Bronchial epithelial cell (primary cell): Measurements from ENCODE around the gene LRRC57. TPM values are rescaled to one million over a fixed set of nuclear protein-coding genes. Genes with fewer than 3 reads are reported as not detected.

Experiments
- DNase-seq: peaks from one replicate; pipeline ENCODE4 v3.0.0-alpha.2; 2010; ENCODE audit warnings: low read depth
- FAIRE-seq: peaks from 2 replicates; lab custom pipeline; 2011; peaks lifted over from hg19 to GRCh38; lab: Jason Lieb, UNC
- H3K27me3 ChIP-seq: 2 replicates; pipeline ENCODE4 v1.5.1; 2011; ENCODE audit warnings: low read length; ENCODE audit not compliant: control insufficient read depth, insufficient read depth
- H3K36me3 ChIP-seq: 2 replicates; pipeline ENCODE4 v1.5.1; 2011; ENCODE audit warnings: low read length; ENCODE audit not compliant: control insufficient read depth, insufficient read depth
- H3K4me3 ChIP-seq: 2 replicates; pipeline ENCODE4 v1.5.1; 2011; ENCODE audit warnings: mild to moderate bottlenecking, low read depth, low read length, control low read depth
- total RNA-seq: library from RNA; depleted of rRNA; stranded (reverse); fragments of >200 nt; gene quantifications from 2 replicates; pipeline ENCODE4 v1.2.1, GENCODE V29; 2014
- TF ChIP-seq, protein P1 (sequence below): IDR thresholded peaks from 2 replicates; pipeline ENCODE4 v1.5.1; 2011; ENCODE audit warnings: mild to moderate bottlenecking, moderate library complexity, low read length, control low read depth, inconsistent platforms; ENCODE audit not compliant: insufficient read depth, severe bottlenecking

LRRC57 gene
- total RNA-seq, 1 donor from 2014 or later, result 17.1 TPM

DNA sequence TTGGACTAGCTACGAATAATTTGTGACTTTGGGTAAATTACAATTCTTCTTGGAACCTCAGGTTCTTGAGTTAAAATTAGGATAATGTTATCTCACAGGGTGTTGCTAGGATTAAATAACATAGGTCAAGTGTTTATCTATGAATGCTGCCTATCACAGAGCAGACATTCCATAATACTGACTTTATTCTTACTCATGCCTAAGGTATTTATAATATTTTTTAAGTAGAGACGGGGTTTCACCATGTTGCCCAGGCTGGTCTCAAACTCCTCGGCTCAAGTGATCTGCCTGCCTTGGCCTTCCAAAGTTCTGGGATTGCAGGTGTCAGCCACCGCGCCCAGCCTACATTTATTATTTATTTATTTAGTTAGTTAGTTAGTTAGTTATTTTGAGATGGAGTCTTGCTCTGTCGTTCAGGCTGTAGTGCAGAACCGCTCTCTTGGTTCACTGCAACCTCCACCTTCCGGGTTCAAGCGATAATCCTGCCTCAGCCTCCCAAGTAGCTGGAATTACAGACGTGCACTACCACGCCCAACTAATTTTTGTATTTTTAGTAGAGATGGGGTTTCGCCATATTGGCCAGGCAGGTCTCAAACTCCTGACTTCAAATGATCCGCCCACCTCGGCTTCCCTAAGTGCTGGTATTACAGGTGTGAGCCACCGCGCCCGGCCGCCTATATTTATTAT, 56.9 kb downstream of the LRRC57 start:
- no peaks in the 10 kb centered on the region for H3K36me3 ChIP-seq
- peak overlapping the region; percentile 80 for H3K4me3 ChIP-seq
- no peak for FAIRE-seq
- H3K27me3 ChIP-seq, result no peaks in the 10 kb centered on the region
- TF ChIP-seq, protein P1, sequence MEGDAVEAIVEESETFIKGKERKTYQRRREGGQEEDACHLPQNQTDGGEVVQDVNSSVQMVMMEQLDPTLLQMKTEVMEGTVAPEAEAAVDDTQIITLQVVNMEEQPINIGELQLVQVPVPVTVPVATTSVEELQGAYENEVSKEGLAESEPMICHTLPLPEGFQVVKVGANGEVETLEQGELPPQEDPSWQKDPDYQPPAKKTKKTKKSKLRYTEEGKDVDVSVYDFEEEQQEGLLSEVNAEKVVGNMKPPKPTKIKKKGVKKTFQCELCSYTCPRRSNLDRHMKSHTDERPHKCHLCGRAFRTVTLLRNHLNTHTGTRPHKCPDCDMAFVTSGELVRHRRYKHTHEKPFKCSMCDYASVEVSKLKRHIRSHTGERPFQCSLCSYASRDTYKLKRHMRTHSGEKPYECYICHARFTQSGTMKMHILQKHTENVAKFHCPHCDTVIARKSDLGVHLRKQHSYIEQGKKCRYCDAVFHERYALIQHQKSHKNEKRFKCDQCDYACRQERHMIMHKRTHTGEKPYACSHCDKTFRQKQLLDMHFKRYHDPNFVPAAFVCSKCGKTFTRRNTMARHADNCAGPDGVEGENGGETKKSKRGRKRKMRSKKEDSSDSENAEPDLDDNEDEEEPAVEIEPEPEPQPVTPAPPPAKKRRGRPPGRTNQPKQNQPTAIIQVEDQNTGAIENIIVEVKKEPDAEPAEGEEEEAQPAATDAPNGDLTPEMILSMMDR, result no peak
- peak; percentile 80 for DNase-seq

DNA sequence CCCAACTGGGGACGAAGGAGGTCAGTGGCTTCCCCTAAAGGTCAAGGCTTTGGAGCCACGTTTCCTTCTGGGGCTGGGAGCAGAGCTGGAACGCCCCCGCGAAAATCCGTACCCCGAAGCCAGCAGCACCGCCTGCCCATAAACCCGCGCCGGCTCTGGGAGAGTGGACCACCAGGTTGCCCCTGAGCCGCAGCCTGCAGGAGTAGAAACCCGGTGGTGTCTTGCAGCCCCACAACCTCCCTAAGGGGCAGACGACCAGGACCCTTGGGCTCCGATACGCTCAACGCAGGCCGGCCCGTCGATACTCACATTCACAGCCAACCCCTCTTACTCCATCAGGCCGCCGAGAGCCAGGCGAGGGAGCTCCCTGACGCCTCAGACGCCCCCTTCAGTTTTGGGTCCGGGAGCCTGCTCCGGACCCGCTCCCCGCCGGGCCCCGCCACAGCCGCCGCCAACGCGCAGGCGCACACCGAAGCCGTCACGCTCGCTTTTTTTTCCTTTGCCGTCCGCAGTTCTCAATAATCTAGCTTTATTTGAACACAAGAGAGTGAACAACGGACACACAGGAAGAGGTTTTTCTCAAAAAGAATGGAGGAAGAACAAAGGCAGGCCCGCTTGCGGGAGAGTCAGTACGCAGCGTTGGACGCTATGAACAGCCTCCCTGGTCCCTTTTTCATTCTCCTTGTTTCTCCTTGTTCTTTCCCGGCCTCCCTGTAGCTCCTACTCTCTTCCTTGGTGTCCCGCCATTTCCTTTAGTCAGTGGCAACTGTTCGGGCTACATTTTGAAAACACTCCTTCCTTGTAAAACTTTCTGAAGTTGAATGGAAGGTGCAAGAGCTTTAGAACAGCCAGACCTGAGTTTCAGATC, 57.7 kb downstream of the LRRC57 start, which contains the start of gene ZNF106:
Gene ZNF106, minus strand, starts transcription at position 471 of the 868 bp plus-strand sequence. CDS start 18,852 bp downstream, outside the sequence.
- no peak for FAIRE-seq
- DNase-seq, result peak; percentile 84
- peak within 1 kb of the TSS; percentile 80 for H3K4me3 ChIP-seq
- no peaks in the 10 kb centered on the region for H3K36me3 ChIP-seq
- TF ChIP-seq, protein P1, result no peak
- no peaks in the 10 kb centered on the region for H3K27me3 ChIP-seq

DNA sequence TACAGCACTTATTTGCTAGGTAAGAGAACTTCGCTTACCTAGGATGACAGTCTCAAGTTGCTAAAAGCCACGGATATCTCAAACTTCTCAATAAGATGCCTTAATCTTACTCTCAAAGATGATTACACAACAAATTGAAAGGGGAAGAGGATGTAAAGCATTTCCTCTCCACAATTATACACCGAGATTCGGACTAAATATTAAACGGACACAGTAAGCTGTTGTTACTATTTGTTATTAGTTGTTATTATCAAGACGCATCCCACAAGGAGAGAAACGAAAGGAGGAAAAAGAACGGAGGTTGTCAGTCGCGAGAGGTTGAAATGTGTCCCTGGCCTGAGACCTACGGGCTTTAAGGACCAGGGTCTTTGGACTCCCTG, 58.3 kb downstream of the LRRC57 start:
- Histone ChIP-seq H3K4me3 (peak overlapping the region; percentile 80), H3K27me3 (no peaks in the 10 kb centered on the region), H3K36me3 (no peaks in the 10 kb centered on the region)
- DNase-seq (peak; percentile 17), FAIRE-seq (no peak)
- TF ChIP-seq, protein P1, result no peak

Other genes starting within 250 kb of the LRRC57 start
- 2.1 and 3.2 TPM in 2 replicates for gene CAPN3, start 189.3 kb downstream of the LRRC57 start, total RNA-seq
- gene ZNF106, start 57.7 kb downstream of the LRRC57 start, total RNA-seq, result 33.3 and 34.5 TPM in 2 replicates
- 50.6 and 58.2 TPM in 2 replicates for gene SNAP23, start 53.2 kb downstream of the LRRC57 start, total RNA-seq
- gene HAUS2, start within 50 bp of the LRRC57 start, total RNA-seq, result 21.4 and 28.2 TPM in 2 replicates
- gene STARD9, start 26.8 kb upstream of the LRRC57 start, total RNA-seq, result 0.64 and 1.6 TPM in 2 replicates
- 8.7 and 9.0 TPM in 2 replicates for gene CDAN1, start 188.3 kb upstream of the LRRC57 start, total RNA-seq